SU-DHL-6 (cell line): ENCODE results near the gene SYF2.

ENCODE experiments used
- H2AFZ ChIP-seq: fragments of 200-600 bp; sonication (generic); 2 replicates; pipeline ENCODE4 v1.6.1; 2014; ENCODE audit warnings: low read depth, mild to moderate bottlenecking, moderate library complexity, mixed read lengths, antibody characterized with exemption, low read length; ENCODE audit not compliant: severe bottlenecking
- H3F3A ChIP-seq: fragments of 200-600 bp; shearing (Covaris generic); 2 replicates; pipeline ENCODE4 v1.6.0; 2016; ENCODE audit warnings: antibody characterized with exemption, mild to moderate bottlenecking; ENCODE audit not compliant: insufficient read depth
- H3K27ac ChIP-seq: fragments of 200-600 bp; sonication (generic); 2 replicates; pipeline ENCODE4 v1.5.1; 2016; ENCODE audit warnings: low read depth, mild to moderate bottlenecking, low read length, moderate library complexity, mixed read lengths
- H3K27me3 ChIP-seq: fragments of 200-600 bp; sonication (generic), shearing (Covaris generic); 2 replicates; pipeline ENCODE4 v1.6.0; 2014; ENCODE audit warnings: mild to moderate bottlenecking, low read length
- H3K36me3 ChIP-seq: fragments of 200-600 bp; sonication (generic); 2 replicates; pipeline ENCODE4 v1.6.1; 2014; ENCODE audit warnings: mild to moderate bottlenecking, low read length, mixed read lengths
- H3K4me2 ChIP-seq: fragments of 300-600, 200-600 bp; shearing (Covaris generic), sonication (generic); 2 replicates; pipeline ENCODE4 v1.6.0; 2014; ENCODE audit warnings: low read length, low read depth, mild to moderate bottlenecking; ENCODE audit not compliant: poor library complexity, severe bottlenecking
- H3K4me3 ChIP-seq: fragments of 200-600 bp; sonication (generic); 2 replicates; pipeline ENCODE4 v1.5.1; 2014; ENCODE audit warnings: antibody characterized with exemption, low read length, mild to moderate bottlenecking, mixed read lengths; ENCODE audit not compliant: insufficient read depth, poor library complexity, severe bottlenecking
- H3K79me2 ChIP-seq: fragments of 200-600 bp; sonication (generic); 2 replicates; pipeline ENCODE4 v1.6.1; 2014; ENCODE audit warnings: mild to moderate bottlenecking, low read length, moderate library complexity; ENCODE audit not compliant: insufficient read depth
- H3K9ac ChIP-seq: fragments of 200-600 bp; sonication (generic); 2 replicates; pipeline ENCODE4 v1.7.0; 2014; ENCODE audit warnings: mild to moderate bottlenecking, low read length
- H3K9me2 ChIP-seq: fragments of 200-600 bp; sonication (generic); replicated peaks from 2 replicates; pipeline ENCODE4 v1.6.1; 2014; ENCODE audit warnings: low read length; ENCODE audit not compliant: insufficient read depth
- H3K9me3 ChIP-seq: fragments of 200-600 bp; sonication (generic); 2 replicates; pipeline ENCODE4 v1.6.1; 2014; ENCODE audit warnings: low read length, mixed read lengths; ENCODE audit not compliant: insufficient read depth
- H4K20me1 ChIP-seq: fragments of 200-600 bp; sonication (generic); 2 replicates; pipeline ENCODE4 v1.6.1; 2014; ENCODE audit warnings: low read depth, mild to moderate bottlenecking, antibody characterized with exemption, low read length, moderate library complexity, mixed read lengths
- CTCF ChIP-seq: fragments of 200-600 bp; sonication (generic); IDR thresholded peaks from one replicate; pipeline ENCODE4 v1.5.1; 2017; ENCODE audit warnings: antibody characterized with exemption, mild to moderate bottlenecking, low read length, moderate library complexity; ENCODE audit not compliant: insufficient read depth, poor library complexity, severe bottlenecking
- EZH2phosphoT487 ChIP-seq: fragments of 200-600 bp; sonication (generic), shearing (Covaris generic); conservative IDR thresholded peaks from 2 replicates; pipeline ENCODE4 v1.6.1; 2018; ENCODE audit warnings: mild to moderate bottlenecking, antibody characterized with exemption, low read length, moderate library complexity, mixed read lengths

SYF2 gene

GRCh38 chr1:25199819-25200620, 32.3 kb downstream of the SYF2 start:
- H3K9me2 ChIP-seq, result no peaks in the 10 kb centered on the region
- no peak for TF ChIP-seq CTCF
- no peak for TF ChIP-seq EZH2phosphoT487
- H4K20me1 ChIP-seq, result no peaks in the 10 kb centered on the region
- no peaks in the 10 kb centered on the region for H3K36me3 ChIP-seq
- H3K79me2 ChIP-seq, result no peaks in the 10 kb centered on the region
- H3K9me3 ChIP-seq, result no peaks in the 10 kb centered on the region
- H3K27me3 ChIP-seq, result no peaks in the 10 kb centered on the region
- H3F3A ChIP-seq, result no peaks in the 10 kb centered on the region
- H2AFZ ChIP-seq, result no peak overlapping the region
- no peak overlapping the region for H3K27ac ChIP-seq
- H3K4me3 ChIP-seq, result no peak overlapping the region
- no peak overlapping the region for H3K4me2 ChIP-seq
- no peak overlapping the region for H3K9ac ChIP-seq

GRCh38 chr1:25198663-25199252, 33.5 kb downstream of the SYF2 start:
- Histone ChIP-seq H3K79me2 (no peaks in the 10 kb centered on the region), H3K9ac (no peak overlapping the region), H3K36me3 (no peaks in the 10 kb centered on the region), H3K27ac (no peak overlapping the region), H3K9me3 (no peaks in the 10 kb centered on the region), H4K20me1 (no peaks in the 10 kb centered on the region), H3K27me3 (no peaks in the 10 kb centered on the region), H3K9me2 (no peaks in the 10 kb centered on the region), H3K4me3 (no peak overlapping the region), H2AFZ (no peak overlapping the region), H3K4me2 (no peak overlapping the region), H3F3A (no peaks in the 10 kb centered on the region)
- TF ChIP-seq CTCF (no peak), EZH2phosphoT487 (no peak)

GRCh38 chr1:25197982-25198662, 34.2 kb downstream of the SYF2 start:
- H4K20me1 ChIP-seq, result no peaks in the 10 kb centered on the region
- H3K27ac ChIP-seq, result no peak overlapping the region
- H2AFZ ChIP-seq, result no peak overlapping the region
- no peaks in the 10 kb centered on the region for H3F3A ChIP-seq
- TF ChIP-seq CTCF (no peak), EZH2phosphoT487 (no peak)
- H3K9ac ChIP-seq, result no peak overlapping the region
- H3K4me3 ChIP-seq, result no peak overlapping the region
- no peaks in the 10 kb centered on the region for H3K9me2 ChIP-seq
- H3K9me3 ChIP-seq, result no peaks in the 10 kb centered on the region
- H3K36me3 ChIP-seq, result no peaks in the 10 kb centered on the region
- no peak overlapping the region for H3K4me2 ChIP-seq
- H3K27me3 ChIP-seq, result no peaks in the 10 kb centered on the region
- no peaks in the 10 kb centered on the region for H3K79me2 ChIP-seq
